Activated CD4-positive, alpha-beta T cell treated with anti-CD3 and anti-CD28 coated beads, Interleukin-2, amount 50 U/mL, for 16 hours (primary cell): Measurements from ENCODE around the gene ACTL10.
"Not testable (repeated sequence)": the region's sequence is repeated elsewhere in the genome, so short reads cannot be mapped to it uniquely, and the experiment has no call there.

ENCODE experiments used
- DNase-seq: peaks from one replicate; pipeline ENCODE4 v3.0.0-alpha.2; 2020

ACTL10 gene

GRCh38 chr20:33666293-33667244 lies at the start of gene ACTL10:
Gene ACTL10 (plus strand): TSS chr20:33666943. CDS start chr20:33667498, 555 bp downstream.
- peak; percentile 96 for DNase-seq

DNA sequence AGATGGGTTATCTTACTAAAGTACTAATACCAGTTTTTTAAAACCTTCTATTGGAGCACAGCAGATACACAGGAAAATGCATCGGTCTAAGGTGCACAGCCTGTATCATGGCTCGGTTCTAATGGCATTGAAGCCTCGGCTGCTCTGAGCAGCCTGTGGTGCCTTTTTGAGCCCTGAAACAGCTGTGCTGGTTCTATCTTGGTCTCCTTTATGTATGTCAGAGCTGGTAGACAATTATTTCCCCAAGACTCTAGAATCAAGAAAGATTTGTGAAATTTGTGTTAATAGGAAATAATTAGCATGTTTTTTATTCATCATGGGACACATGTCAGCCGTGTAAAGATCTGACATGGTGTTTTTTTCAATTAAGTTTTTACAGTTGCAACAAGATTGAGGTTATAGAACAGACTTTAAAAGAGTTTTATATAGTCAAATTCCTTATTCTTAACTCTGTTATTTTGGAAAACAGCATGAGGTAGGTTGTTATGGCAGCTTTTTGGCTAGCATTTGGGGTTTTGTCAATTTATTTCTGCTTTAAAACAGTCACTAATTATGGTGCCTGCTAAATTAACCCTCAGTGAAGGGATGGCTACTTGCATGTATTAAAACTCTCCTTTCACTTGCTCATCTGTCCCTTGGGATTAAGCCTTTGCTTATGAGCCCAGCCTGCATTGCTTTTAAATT lies 44.9 kb upstream of the ACTL10 start:
- DNase-seq, result no peak

- no peak for DNase-seq
Measured at GRCh38 chr20:33622705-33623365, 43.9 kb upstream of the ACTL10 start.

GRCh38 chr20:33624399-33624798 lies 42.3 kb upstream of the ACTL10 start:
- DNase-seq, result no peak

DNA sequence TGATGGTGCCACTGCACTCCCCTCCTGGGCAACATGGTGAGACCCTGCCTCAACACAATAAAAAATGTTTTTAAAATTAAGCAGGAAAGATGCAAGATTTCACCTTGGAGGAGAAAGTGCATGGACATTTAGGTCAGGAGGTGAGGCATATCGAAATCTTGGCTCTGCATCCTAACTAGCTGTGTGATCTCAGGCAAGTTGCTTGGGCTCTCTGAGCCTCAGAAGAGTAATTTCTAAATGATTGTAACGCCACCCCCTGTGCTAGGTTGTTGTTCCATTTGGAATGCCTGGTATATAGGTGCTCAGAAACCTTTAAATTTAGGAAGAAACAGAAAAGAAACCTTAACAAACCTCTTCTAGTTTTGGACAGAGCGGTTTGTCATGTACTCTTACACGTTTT lies 40.6 kb upstream of the ACTL10 start:
- DNase-seq, result no peak

GRCh38 chr20:33627577-33628216 lies 39.0 kb upstream of the ACTL10 start:
- DNase-seq, result no peak

DNA sequence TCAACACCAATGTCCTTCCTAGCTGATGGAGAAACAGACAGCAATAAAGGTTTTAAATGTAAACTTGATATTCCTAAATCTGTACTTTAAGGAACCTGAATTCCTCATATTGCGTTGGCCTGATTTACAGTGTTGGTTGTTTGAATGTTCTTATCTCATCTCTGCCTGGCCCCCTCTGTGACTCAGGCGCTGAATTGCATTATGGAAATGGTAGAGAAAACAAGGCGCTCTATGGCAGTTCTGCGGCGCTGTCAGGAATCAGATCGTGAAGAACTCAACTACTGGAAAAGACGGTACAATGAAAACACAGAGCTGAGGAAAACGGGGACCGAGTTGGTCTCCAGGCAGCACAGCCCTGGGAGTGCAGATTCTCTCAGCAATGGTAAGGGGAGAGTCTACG lies 37.2 kb upstream of the ACTL10 start:
- DNase-seq, result no peak

DNA sequence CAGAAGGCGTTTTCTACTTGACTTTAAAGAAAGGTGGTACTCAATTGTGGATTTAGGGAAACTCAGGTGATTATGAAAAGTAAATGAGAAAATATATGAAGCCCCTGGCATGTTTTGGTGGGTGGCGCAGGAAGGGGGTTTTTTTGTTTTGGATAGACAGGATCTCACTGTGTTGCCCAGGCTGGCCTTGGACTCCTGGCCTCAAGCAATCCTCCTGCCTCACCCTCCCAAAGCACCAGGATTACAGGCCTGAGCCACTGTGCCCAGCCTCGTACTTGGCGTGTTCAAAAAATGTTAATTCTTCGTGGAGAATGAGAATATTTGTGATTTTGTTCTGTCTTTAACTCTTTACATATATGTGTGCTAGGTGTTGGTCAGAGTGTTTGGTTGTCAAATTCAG lies 36.8 kb upstream of the ACTL10 start:
- no peak for DNase-seq

GRCh38 chr20:33630507-33630906 lies 36.2 kb upstream of the ACTL10 start:
- DNase-seq, result no peak

- DNase-seq, result not testable (repeated sequence)
Measured at GRCh38 chr20:33631910-33632309, 34.8 kb upstream of the ACTL10 start.

DNA sequence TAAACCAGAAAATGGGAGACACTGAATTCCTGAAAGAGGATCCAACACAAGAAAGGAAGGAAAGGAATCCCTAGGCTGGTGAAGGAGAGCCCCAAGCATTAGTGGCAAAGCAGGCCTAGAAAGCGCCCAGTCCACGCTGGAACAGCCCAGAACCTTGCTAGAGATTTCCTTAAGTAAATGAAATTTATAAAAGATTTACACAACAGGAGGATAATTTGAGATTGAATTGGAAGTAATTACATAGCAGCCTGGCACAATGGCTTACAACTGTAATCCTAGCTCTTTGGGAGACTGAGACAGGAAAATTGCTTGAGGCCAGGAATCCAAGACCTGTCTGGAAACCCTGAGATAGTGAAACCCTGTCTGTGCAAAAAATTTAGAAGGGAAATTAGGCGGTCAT lies 31.4 kb upstream of the ACTL10 start:
- no peak for DNase-seq

DNA sequence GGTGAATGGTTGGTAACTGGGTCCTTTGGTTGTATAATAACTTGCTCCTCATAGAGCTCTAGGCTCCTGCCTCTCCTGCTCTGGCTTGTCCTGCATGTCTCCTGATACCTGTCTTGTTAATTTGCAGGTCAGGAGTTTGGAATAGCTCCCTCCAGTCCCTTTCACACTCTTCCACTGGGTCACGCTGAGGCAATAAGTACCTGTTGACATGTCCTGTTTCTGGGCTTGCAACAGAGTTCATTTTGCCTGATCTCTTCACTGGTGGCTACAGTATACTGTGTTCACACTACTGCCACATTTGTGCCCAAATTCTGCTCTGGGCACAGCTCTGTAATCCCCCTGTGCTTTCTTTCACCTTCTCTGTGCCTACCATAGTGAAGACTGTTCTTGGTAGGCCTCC lies 30.0 kb upstream of the ACTL10 start:
- DNase-seq, result no peak

- DNase-seq, result no peak
Measured at GRCh38 chr20:33640287-33640686, 26.5 kb upstream of the ACTL10 start.

- no peak for DNase-seq
Measured at GRCh38 chr20:33644313-33645071, 22.3 kb upstream of the ACTL10 start.

DNA sequence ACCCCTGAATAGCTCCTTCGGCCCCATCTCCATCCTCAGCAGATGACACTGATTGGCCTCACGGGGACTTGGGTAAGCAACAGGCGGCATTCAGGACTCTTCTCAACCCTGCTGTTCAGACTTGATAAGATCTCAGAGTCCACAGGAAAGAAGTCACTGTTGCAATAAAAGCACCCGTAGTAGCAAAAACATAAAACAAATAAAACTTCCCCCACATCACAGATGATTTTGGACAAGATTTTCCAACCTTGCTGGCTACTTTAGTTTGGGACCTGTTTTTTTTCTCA lies 21.7 kb upstream of the ACTL10 start:
- DNase-seq, result no peak

DNA sequence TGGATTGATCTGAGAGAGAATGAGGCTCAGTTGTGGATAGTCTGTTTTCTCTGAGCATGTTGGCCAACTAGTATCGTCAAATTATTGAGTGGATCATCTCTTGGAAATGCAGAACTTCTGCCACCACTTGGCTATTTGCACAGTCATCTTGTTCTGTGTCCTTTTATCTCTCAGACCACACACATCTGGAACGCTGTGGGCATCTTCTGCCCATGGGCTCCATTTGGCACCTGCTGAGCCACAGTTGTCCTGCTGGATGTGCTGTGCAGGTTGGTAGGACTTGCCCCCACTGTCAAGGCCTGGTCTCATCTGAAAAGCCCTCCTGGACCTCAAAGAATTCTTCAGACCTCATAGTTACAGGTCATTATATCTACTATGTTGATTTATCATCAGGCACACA lies 21.3 kb upstream of the ACTL10 start:
- DNase-seq, result no peak

DNA sequence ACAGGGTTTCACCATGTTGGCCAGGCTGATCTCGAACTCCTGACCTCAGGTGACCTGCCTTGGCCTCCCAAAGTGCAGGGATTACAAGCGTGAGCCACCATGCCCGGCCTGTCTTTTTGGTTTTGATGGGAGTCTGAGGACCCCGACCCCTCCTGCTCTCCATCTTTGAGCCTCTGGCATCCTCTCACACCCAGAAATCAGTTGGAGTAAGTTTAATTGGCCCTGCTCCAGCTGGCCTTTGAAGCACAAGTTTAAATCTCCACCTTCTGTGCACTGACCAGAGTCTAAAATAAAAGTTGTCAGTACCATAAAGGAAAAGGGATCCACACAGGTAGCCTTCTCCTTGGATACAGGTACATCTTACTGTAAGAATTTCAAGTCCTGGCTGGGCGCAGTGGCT lies 20.6 kb upstream of the ACTL10 start:
- DNase-seq, result no peak

DNA sequence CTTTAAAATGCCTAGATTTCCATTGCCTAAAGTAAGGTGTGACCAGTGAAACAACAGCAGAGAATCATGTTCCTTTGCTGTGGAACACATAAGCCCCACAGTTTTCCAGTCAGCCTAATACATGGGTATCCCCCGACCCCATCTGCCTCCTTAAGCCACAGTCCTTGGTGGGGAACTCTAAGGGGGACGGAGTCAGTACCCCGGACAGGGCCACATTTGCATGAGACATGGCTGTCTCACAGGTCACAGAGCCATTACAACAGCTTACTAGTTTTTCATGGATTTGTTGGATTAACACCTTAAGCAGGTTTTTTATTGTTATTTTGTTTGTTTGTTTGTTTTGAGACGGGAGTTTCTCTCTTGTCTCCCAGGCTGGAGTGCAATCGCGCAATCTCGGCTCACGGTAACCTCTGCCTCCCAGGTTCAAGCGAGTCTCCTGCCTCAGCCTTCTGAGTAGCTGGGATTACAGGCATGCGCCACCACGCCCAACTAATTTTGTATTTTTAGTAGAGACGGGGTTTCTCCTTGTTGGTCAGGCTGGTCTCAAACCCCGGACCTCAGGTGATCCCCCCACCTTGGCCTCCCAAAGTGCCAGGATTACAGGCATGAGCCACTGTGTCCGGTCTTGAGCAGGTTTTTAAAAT lies 19.7 kb upstream of the ACTL10 start:
- DNase-seq, result not testable (repeated sequence)

- peak; percentile 39 for DNase-seq
Measured at GRCh38 chr20:33647603-33648395, 18.9 kb upstream of the ACTL10 start.

DNA sequence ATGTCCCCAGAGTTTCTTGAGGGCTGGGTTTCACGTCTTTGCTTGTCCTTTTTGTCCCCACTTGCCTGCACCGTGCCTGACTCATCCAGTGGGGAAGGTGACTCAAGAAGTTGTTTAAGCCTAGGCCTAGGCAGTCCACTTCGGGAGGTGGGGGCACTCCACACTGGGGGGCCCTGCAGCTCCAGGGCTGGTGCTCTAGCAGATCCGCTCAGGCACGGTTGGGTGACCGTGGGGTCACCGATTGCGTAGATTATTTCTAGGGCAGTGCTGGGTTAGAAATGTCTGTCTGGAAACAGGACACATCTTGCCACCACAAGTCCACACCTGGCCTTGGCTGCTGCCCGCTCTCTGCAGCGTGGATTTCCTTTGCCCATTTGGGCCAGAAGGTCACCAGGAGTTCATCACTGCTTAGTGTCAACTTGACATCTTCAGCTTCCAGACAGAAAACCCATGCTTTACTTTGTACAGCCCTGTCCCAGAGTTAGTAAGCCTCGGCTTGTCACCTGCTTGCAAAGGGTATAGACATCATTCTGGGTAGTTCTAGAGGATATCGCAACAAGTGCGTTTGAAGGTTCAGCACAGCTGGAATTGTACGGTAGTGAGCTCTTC lies 18.2 kb upstream of the ACTL10 start:
- DNase-seq, result no peak

DNA sequence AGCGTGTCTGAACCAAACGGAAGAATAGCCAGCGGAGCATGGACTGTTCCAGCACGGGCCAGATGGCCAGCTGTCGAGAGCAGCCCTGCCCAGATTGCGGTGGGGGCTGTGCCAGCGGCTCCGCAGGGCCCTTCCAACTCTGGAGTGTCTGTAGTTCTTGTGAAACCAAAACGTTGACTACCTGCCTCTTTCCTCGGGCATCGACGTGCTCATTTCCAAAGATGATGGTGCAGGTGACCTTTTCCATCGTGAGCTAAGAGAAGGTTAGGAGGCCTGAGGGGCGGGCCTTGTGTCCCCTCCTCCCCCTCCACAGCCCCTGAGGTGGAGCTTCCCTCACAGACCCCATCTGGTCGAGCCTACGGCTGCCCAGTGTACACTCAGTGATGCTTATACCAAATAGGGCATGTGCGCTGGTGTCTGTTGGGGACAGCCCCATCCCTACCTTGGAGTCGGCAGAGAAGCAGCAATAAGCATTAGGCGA lies 17.5 kb upstream of the ACTL10 start:
- no peak for DNase-seq
